HG02798 (cell line): ENCODE data around the gene ZNF346.

ENCODE experiments used
- ATAC-seq: cut with Tn5 transposase; IDR thresholded peaks from one replicate; pipeline ENCODE4 v1.9.1; 2021; ENCODE audit warnings: mild to moderate bottlenecking; ENCODE audit not compliant: unreplicated experiment, poor library complexity

Gene ZNF346

DNA sequence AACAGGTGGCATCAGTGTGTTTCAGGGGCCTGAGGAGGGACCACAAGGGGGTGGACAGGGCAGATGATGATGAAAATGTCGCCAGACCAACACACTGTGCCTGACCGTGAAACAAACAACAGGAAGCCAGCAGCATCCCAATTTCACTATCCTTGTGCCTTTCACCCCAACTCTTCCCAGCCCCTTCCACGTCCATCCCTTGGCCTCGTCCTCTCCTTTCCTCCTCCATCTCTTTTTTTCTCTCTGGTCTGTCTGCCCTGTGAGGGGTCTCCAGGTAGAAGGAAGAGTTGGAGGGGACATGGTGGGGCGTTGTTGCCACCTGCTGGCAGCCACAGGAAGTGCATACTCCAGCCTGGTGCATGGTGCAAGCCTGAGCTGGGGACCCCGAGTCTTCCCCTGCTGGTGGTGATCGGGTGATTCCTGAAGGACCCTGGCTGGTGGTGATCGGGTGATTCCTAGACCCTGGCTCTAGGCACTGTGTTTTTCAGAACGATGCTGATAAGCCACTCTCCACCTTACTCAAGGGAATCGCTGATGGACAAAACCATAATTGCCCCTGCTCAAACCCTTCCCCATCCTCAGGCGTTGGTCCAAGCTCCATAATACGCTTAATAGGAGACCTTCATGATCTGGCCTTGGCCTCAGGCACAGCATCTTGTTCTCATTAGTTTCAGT is 89.4 kb downstream of the ZNF346 start:
- ATAC-seq = no peak

DNA sequence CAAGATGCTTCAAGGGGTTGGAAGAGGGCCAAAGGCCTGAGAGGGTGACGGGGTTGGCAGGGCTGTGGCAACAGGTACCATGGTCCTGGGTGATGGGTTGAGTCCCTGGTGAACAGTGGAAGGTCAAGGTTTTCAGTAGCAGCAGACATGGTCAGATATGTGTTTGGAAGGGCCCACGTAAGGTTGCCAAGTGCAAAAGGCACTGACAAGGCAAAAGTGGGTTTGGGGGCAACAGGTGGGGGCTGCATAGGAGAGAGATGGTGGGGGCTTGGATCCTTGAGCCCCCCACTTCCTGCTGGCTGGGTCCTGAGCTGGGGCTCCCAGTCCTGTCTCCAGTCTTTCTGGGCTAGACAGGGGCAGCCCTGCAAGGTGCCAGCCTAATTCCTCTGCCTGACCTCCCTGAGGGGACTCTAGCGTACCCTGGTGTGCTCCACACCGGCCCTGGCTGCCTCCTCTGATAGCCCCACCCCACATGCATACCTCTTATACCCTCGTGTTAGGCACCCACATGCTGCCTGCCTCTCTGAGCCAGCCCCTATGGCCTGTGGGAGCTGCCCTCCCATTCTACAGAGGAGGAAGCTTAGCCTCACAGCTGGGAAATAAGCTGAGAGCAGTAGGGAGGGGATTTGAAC is 90.2 kb downstream of the ZNF346 start:
- ATAC-seq = no peak

DNA sequence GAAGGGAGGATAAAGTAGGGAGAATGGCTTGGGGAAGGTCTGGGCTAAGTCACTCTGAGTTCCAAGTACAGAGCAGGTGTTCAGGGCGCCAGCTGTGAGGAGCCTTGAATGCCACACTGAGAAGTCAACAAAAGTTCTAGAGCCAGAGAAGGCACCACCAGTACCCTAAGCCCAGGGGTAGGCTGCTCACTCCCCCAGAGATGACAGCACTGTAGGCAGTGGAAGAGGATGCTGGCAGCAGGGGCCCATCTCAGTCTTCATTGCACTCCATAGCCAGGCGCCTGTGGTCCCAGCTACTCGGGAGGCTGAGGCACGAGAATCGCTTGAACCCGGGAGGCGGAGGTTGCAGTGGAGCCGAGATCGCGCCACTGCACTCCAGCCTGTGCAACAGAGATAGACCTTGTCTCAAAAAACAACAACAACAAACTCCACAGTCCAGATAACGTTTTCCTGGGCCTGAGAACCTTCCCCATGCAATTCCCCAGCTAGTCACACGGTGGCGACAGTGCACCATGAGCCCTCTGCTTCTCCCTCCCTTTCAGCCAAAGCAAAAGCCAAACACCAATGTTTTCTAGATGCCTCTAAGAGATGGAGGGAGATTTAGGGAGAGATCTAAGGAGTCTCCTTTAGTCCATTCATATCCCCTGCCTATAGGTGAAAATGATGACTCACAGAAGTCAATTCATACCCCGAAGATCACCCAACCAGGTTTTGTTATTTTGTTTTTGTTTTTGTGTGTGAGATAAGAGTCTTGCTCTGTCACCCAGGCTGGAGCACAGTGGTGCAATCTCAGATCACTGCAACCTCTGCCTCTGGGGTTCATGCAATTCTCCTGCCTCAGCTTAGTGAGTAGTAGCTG is 91.3 kb downstream of the ZNF346 start:
- ATAC-seq = peak; percentile 58

DNA sequence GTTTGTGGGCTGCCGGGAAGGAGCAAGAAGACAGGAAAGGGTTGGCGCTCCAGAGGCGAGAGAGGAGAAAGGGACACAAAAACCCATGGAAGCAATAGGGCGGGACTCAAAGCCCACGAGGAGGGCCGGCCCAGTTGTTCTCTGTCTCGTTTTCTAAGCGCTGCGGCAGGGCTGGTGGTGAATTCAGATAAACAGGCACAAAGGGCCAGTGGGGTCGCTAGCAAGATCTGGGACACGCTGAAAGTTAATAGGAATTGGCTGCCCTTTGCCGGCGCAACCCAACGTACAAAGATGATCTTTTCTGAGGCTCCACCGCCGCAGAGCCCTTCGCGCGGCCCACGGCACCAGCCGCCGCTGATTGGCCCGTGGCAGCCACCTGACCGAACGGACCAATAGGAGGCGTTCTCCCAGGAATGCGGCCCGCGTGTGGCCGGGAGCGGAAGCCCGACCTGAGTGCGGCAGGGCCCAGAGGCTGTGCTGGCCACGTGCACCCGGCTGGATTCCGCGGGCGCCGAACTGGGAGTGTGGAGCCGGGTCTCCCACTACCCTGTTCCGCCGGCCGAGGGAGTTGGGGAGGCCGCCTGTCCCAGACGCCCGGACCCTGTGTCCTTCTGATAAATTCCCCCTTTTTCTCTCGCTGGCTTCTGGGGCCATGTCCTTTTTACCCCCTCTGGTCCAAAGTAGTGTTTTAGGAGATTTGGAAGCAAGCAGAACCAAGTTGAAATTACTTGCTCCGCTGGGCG is 94.3 kb downstream of the ZNF346 start:
- ATAC-seq = peak; percentile 74

DNA sequence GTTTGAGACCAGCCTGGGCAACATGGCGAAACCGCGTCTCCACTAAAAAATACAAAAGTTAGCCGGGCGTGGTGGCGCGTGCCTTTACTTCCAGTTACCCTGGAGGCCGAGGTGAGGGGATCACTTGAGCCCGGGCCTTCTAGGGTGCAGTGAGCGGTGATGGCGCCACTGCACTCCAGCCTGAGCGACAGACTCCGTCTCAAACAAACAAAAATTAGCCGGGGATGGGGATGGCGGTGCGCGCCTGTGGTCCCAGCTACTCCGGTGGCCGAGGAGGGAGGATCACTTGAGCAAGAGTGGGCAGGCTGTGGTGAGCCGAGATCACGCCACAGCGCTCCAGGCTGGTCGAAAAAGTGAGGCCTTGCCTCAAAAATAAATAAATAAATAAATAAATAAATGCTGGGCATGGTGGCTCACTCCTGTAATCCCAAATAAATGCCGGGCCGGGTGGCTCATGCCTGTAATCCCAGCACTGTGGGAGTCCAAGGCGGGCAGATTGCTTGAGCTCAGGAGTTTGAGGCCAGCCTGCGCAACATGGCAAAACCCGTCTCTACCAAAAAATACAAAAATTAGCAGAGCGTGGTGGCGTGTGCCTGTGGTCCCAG is 95.0 kb downstream of the ZNF346 start:
- ATAC-seq = no peak

DNA sequence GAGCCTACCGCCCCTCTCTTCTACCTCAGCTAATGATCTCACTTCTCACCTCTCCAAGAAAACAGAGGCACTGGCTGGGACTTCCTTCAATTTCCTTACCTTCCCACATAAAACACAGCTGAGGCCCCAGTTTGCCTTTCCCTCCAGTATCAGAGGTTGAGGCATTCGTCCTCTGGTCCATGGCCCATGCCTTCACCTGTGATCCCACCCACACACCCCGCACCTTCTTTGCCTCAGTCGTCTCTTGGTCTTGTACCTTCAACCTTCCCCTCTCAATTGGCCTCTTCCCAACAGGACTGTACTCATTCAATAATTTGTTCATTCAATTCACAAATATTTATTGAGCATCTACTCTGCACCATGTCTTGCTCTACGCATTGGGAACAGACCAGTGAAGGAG is 100.1 kb downstream of the ZNF346 start:
- no peak for ATAC-seq

DNA sequence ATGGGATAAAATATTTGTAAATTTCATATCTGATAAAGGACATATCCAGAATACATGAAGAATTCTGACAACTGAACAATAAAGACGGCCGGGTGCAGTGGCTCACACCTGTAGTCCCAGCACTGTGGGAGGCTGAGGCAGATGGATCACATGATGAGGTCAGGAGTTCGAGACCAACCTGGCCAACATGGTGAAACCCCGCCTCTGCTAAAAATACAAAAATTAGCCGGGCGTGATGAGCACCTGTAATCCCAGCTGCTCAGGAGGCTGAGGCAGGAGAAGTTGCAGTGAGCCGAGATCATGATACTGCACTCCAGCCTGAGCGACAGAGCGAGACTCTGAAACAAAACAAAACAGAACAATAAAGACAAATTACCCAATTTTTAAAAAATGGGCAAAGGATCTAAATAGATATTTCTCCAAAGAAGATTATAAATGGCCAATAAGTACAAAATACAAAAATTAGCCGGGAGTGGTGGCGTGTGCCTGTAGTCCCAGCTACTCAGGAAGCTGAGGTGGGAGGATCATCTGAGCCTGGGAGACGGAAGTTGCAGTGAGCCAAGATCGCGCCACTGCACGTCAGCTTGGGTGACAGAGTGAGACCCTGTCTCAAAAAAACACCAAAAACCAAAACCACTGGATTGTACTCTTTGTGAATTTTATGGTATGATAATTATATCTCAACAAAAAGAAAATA is 101.4 kb downstream of the ZNF346 start:
- no peak for ATAC-seq

DNA sequence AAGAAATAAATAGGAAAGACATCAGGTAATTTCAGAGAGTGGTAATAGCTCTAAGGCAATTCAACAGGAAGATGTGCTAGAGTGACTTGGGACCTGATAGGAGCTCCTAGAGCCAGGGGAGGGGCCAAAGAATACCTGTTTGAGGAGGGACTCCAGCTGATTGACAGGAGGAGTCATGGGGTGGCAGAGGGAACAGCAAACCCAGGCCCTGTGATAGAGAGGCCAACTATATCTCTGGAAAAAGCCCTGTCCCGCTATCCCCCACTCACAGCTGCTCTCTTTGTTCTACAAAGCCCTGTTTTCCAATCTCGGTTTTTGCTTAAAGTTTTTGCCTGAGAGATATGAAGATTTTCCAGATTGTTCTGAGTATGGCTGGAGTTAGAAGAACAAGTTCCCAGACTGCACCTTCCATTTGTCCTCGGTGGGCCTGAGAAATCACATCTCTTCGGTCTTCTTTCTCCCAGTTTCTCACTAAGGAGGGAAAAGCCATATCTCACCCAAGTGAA is 102.0 kb downstream of the ZNF346 start:
- no peak for ATAC-seq

DNA sequence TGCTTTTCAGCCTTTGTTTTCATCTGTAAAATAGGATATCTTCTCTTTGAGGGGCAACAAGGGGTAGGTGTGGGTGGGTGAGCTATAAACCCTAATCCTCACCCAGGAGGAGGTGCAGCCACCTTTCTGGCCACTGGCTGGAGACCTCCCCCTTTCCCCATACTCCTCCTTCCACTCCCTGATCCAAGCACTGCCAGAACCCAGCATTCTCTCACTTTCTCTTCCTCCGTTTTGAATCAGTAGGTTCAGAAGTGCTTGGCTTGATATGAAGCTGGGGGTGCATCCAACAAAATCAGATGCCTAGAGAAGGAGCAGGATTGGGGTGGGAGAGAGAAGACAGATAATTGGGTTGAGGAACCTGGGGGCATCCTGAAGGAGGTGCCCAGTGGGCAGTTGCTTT is 104.3 kb downstream of the ZNF346 start:
- ATAC-seq = no peak

DNA sequence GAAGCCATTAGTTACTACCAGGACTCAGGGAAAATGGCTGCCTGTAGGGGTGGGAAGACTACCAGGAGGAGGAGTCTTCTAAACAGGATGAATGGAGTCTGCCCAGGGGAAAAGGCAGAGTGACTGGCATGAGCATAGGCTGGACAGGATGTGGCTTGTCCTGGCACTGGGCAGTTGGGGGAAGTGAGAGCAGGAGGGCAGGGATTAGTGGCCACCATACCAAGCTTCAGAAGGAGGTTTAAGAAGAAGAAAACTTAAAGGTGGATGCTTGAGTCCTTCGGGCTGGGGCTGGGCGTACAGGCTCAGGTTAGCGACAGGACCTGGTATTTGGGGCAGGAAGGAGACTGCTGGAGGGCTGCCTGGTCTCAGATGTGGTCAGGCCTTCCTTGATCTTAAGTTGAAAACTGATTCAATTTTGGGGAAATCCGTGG is 106.1 kb downstream of the ZNF346 start:
- no peak for ATAC-seq

DNA sequence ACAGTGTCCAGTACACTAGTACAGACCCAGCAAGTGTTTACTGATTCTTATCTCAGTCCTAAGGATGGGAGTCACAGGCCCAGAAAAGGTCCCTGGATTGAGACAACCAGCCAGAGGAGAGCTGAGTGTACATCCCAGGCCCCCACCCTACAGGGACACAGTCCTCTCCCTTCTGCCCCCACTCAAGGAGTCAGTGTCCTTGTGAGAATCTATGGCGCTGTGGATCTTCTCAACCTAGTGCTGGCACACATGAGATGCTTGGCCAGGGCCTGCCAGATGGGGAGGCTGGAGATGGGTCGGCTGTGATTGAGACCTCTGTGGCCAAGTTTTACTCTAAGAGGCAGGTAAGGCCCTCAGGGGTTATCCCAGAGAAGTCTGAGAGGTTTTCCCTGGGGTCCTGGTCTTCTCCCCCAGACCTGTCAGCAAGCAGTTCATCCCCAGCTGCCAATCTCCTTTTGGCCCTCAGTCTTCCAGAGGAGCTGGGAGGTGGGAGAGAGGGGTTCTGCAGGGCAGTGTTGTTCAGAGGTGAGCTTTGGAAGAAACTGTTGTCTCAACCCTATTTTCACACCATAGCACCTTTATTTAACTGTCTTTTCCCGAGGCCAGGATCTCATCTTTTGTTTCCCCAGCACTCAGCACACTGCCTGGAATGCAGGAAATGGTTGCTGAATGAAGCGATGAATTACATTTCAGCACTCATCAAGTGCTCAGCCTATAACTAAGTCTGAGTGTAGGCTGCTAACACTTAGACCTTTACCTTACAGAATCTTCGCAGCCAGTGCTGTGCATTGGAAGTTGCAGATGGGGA is 107.9 kb downstream of the ZNF346 start:
- no peak for ATAC-seq
